Activated CD4-positive, alpha-beta memory T cell treated with anti-CD3 and anti-CD28 coated beads, Interleukin-2, amount 10 ng/mL, durations not matched to agents 7 days and 5 days (primary cell): ENCODE data around the gene LYZL2. TPM values are rescaled to one million over a fixed set of nuclear protein-coding genes. Genes with fewer than 3 reads are reported as not detected.
"Not testable (repeated sequence)": the region's sequence is repeated elsewhere in the genome, so short reads cannot be mapped to it uniquely, and the experiment has no call there.

ENCODE experiments used
- CTCF ChIA-PET: fragments of 350-600 bp; sonication (Branson Sonifier 250); formaldehyde crosslinking; loops from one replicate; lab custom pipeline; 2021; ENCODE audit warnings: antibody characterized with exemption, inconsistent platforms; lab: Charles Lee
- POLR2A ChIA-PET: fragments of 350-600 bp; sonication (Branson Sonifier 250); formaldehyde crosslinking; loops from one replicate; lab custom pipeline; 2021; ENCODE audit warnings: antibody characterized with exemption; lab: Charles Lee
- DNase-seq: peaks from one replicate; pipeline ENCODE4 v3.0.0-alpha.2; 2020
- H3K27ac Mint-ChIP-seq: one replicate; pipeline ENCODE4 v1.8.0; 2021; ENCODE audit warnings: mild to moderate bottlenecking, mixed read lengths
- H3K27me3 Mint-ChIP-seq: one replicate; pipeline ENCODE4 v1.8.0; 2021; ENCODE audit warnings: mixed read lengths
- H3K36me3 Mint-ChIP-seq: one replicate; pipeline ENCODE4 v1.8.0; 2021; ENCODE audit warnings: low read depth, mixed read lengths
- H3K4me1 Mint-ChIP-seq: one replicate; pipeline ENCODE4 v1.8.0; 2021; ENCODE audit warnings: mixed read lengths
- H3K4me3 Mint-ChIP-seq: one replicate; pipeline ENCODE4 v1.8.0; 2021; ENCODE audit warnings: mild to moderate bottlenecking, mixed read lengths
- H3K9me3 Mint-ChIP-seq: one replicate; pipeline ENCODE4 v1.8.0; 2021; ENCODE audit warnings: mixed read lengths
- total RNA-seq, 2 experiments: library from RNA; stranded (reverse); gene quantifications; one replicate each; pipeline ENCODE4 v1.2.3, GENCODE V29; 2021

LYZL2 gene
- total RNA-seq, result not detected

DNA sequence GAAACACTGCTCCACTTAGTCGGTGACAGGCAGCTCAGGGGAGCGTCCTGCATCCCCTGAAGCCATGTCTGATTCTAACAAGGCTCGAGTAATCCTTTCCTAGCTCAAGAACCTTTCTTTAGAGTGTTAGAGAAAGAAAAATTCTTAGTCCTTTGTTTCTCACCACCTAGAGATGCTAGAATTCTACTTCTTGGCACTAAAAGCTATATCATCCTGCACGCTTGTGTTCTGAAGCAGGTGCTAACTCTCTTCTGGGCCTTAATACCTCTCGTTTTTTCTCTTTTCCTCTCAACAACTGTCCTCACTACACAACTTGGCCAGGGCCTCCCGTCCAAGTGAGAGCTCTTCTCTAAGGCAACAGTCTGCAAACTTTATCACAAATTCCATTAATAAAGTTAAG is at the start of gene LYZL2:
Gene LYZL2 (minus strand): TSS at position 101 of the 400 bp plus-strand sequence. CDS start 2,838 bp downstream, outside the sequence.
- Mint-ChIP-seq H3K4me3 (no peak within 1 kb of the TSS), H3K27me3 (peaks cover 31% of the 10 kb centered on the region), H3K4me1 (peaks cover 7% of the 10 kb centered on the region), H3K36me3 (no peaks in the 10 kb centered on the region), H3K27ac (no peak within 1 kb of the TSS), H3K9me3 (no peaks in the 10 kb centered on the region)
- POLR2A ChIA-PET, result no interaction called here
- CTCF ChIA-PET, result interaction anchor here (0.8 to 2.2 kb wide), 2 partner anchors 10 to 21 kb away, joined by 3 to 15 read pairs; no protein-coding TSS in a partner anchor
- DNase-seq, result no peak

GRCh38 chr10:30677616-30678015 is 48.1 kb upstream of the LYZL2 start:
- H3K4me3 Mint-ChIP-seq, H3K27ac Mint-ChIP-seq, H3K27me3 Mint-ChIP-seq, POLR2A ChIA-PET, CTCF ChIA-PET: not testable (repeated sequence)
- H3K4me1 Mint-ChIP-seq, result peaks cover 57% of the 10 kb centered on the region
- DNase-seq, result peak; percentile 53
- H3K36me3 Mint-ChIP-seq, result peaks cover 40% of the 10 kb centered on the region
- peaks cover 17% of the 10 kb centered on the region for H3K9me3 Mint-ChIP-seq

DNA sequence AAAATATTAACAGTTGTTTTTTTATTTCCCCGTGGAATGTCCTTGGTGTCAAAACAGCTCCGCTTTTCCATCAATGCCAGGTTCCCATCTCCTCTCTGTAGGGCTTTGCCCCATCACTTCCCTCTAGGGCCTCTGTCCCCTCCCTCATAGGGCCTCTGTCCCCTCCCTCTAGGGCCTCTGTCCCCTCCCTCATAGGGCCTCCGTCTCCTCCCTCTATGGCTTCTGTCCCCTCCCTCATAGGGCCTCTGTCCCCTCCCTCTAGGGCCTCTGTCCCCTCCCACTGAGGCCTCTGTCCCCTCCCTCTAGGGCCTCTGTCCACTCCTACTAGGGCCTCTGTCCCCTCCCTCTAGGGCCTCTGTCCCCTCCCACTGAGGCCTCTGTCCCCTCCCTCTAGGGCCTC is 47.6 kb upstream of the LYZL2 start:
- Mint-ChIP-seq H3K36me3 (peaks cover 37% of the 10 kb centered on the region), H3K27ac (peak overlapping the region; percentile 22), H3K9me3 (peaks cover 17% of the 10 kb centered on the region), H3K4me1 (peaks cover 57% of the 10 kb centered on the region)
- CTCF ChIA-PET, DNase-seq, H3K4me3 Mint-ChIP-seq, H3K27me3 Mint-ChIP-seq, POLR2A ChIA-PET: not testable (repeated sequence)

DNA sequence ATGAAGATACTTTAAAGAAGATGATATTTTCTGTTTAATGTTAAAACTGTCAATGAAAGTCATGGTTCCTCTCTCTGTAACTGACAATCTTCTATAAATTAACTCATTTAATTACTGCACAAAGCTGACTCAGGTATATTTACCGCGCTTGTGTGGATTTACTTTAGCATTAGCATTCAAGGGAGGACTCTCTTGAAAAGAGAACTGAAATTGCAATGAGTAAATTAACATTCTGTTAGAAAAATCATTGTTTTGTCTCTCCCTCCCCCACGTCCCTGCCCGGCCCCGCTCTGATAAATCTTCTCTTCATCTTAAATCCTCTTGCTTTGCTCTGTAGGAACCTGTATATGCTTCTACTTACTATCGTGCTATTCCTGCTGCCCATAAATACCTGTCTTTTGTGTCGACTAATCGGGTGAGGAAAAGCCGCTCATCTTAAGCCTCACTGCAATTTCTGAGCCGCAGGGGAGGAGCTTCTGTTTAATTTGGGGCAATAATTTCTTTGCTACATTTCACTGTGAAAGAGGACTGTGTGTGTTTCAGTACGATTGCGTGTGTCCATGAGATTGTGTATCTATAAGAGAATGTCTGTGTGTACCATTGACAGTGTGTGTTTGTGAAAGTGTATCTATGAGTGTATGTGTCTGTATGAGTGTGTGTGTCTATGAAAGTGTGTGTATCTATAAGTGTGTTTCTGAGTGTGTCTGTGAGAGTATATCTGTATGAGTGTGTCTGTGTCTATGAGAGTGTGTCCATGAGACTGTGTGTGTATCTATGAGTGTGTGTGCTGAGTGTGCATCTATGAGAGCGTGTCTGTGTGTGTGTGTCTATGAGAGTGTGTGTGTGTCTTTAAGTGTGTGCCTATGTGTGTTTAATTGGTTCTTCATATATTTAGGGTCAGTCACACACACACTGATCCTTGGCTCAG is 46.5 kb upstream of the LYZL2 start:
- peaks cover 28% of the 10 kb centered on the region for H3K36me3 Mint-ChIP-seq
- H3K27ac Mint-ChIP-seq, result no peak overlapping the region
- ChIA-PET POLR2A (no interaction called here), CTCF (no interaction called here)
- no peak overlapping the region for H3K4me3 Mint-ChIP-seq
- H3K27me3 Mint-ChIP-seq, result no peaks in the 10 kb centered on the region
- no peak for DNase-seq
- peaks cover 53% of the 10 kb centered on the region for H3K4me1 Mint-ChIP-seq
- peaks cover 15% of the 10 kb centered on the region for H3K9me3 Mint-ChIP-seq

DNA sequence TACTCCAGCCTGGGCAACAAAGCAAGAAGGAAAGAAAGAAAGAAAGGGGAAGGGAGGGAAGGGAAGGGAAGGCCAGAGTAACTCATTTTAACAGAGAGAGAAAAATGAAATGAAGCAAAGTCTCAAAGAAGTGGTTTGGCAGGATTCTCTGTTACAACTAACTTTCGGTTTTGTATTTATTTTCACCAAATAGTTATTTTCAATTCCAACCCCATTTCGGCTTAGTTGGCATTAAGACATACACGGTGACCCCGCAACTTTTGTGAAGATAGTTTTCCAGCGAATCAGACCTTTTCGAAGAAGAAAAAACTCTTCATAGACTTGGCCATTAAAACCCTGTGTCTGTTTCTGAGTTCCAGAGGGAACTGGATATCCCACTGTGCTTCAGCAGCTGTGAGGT is 45.2 kb upstream of the LYZL2 start:
- Mint-ChIP-seq H3K27me3 (no peaks in the 10 kb centered on the region), H3K27ac (peak overlapping the region; percentile 59), H3K9me3 (peaks cover 9% of the 10 kb centered on the region), H3K4me3 (no peak overlapping the region), H3K36me3 (peaks cover 17% of the 10 kb centered on the region), H3K4me1 (peaks cover 50% of the 10 kb centered on the region)
- ChIA-PET POLR2A (no interaction called here), CTCF (no interaction called here)
- DNase-seq, result no peak

DNA sequence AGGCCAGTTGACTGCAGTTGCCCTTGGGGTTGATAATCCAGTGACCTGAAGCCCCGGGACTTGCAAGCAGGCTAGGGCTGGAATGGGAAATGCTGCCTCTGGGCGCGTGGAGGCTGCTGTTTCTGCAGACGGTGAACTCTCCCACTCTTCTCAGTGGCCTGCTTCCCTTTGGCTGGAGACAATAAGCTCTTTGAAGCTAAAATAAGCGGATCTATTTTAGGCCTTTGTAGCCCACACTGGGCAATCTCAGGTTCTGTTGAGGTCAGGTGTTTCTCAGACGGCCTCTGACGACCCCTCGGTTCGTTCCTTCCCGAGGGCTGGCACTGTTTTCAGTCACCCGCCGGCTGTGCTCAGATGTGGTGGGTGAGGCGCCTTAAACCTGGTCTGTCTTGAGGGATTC is 43.7 kb upstream of the LYZL2 start:
- peaks cover 37% of the 10 kb centered on the region for H3K4me1 Mint-ChIP-seq
- H3K4me3 Mint-ChIP-seq, CTCF ChIA-PET, H3K27me3 Mint-ChIP-seq, H3K27ac Mint-ChIP-seq, POLR2A ChIA-PET, H3K36me3 Mint-ChIP-seq, DNase-seq, H3K9me3 Mint-ChIP-seq: not testable (repeated sequence)

GRCh38 chr10:30672338-30672737 is 42.8 kb upstream of the LYZL2 start:
- peaks cover 34% of the 10 kb centered on the region for H3K4me1 Mint-ChIP-seq
- not testable (repeated sequence) for H3K9me3 Mint-ChIP-seq, H3K27me3 Mint-ChIP-seq, H3K27ac Mint-ChIP-seq, H3K36me3 Mint-ChIP-seq, H3K4me3 Mint-ChIP-seq, DNase-seq
- POLR2A ChIA-PET, result interaction anchor here (0.6 to 2.4 kb wide), 2 partner anchors 10 to 29 kb away, joined by 7 to 12 read pairs; no protein-coding TSS in a partner anchor
- CTCF ChIA-PET, result interaction anchor here (0.6 to 3.6 kb wide), 8 partner anchors 8 to 588 kb away, joined by 3 to 39 read pairs (median 7); no protein-coding TSS in a partner anchor

GRCh38 chr10:30671026-30671616 is 41.6 kb upstream of the LYZL2 start:
- Mint-ChIP-seq H3K4me3 (peak overlapping the region; percentile 46), H3K27me3 (peaks cover 7% of the 10 kb centered on the region), H3K27ac (no peak overlapping the region), H3K4me1 (peaks cover 34% of the 10 kb centered on the region), H3K36me3 (no peaks in the 10 kb centered on the region), H3K9me3 (no peaks in the 10 kb centered on the region)
- POLR2A ChIA-PET, result interaction anchor here (0.6 to 2.4 kb wide), 4 partner anchors 11 to 112 kb away, joined by 3 to 13 read pairs (median 8); no protein-coding TSS in a partner anchor
- peak; percentile 28 for DNase-seq
- CTCF ChIA-PET, result interaction anchor here (0.8 to 3.6 kb wide), 33 partner anchors 9 to 1137 kb away, joined by 3 to 39 read pairs (median 4); partner anchors contain the start of gene ZNF438

- POLR2A ChIA-PET, DNase-seq, H3K9me3 Mint-ChIP-seq, H3K4me3 Mint-ChIP-seq, H3K36me3 Mint-ChIP-seq, H3K27ac Mint-ChIP-seq: not testable (repeated sequence)
- CTCF ChIA-PET, result interaction anchor here (1.1 kb wide), 1 partner anchor 28 kb away, joined by 3 read pairs; no protein-coding TSS in a partner anchor
- Mint-ChIP-seq H3K4me1 (peaks cover 27% of the 10 kb centered on the region), H3K27me3 (peaks cover 11% of the 10 kb centered on the region)
Observed at GRCh38 chr10:30667982-30668381, 38.4 kb upstream of the LYZL2 start.

DNA sequence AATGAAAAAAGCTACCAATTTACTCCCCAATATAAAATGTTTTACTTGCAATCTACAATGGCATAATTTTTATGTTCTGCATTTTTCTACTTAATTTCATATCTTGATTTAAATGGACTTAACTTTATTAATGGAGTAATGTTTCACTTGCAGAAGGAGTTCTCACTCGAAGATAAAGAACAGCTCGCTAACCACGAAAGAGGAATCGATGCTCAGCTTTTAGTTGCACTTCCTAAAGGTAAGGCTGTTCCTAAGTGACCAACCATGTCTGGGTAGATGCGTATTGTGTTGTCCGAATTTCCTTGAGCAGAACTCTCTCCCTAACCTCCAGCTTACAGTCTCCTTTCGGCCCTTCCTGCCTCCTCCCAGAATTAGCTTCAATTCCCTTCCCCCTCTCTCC is 33.9 kb upstream of the LYZL2 start:
- POLR2A ChIA-PET, H3K27ac Mint-ChIP-seq, H3K9me3 Mint-ChIP-seq, H3K36me3 Mint-ChIP-seq, H3K4me1 Mint-ChIP-seq, DNase-seq, H3K4me3 Mint-ChIP-seq: not testable (repeated sequence)
- CTCF ChIA-PET, result interaction anchor here (0.8 kb wide), 1 partner anchor 72 kb away, joined by 3 read pairs; no protein-coding TSS in a partner anchor
- peaks cover 34% of the 10 kb centered on the region for H3K27me3 Mint-ChIP-seq

- no peaks in the 10 kb centered on the region for H3K9me3 Mint-ChIP-seq
- ChIA-PET CTCF (interaction anchor here (0.8 to 3.6 kb wide), 2 partner anchors 8 to 72 kb away, joined by 3 to 13 read pairs; no protein-coding TSS in a partner anchor), POLR2A (no interaction called here)
- peaks cover 38% of the 10 kb centered on the region for H3K27me3 Mint-ChIP-seq
- no peak for DNase-seq
- H3K36me3 Mint-ChIP-seq, result no peaks in the 10 kb centered on the region
- peaks cover 3% of the 10 kb centered on the region for H3K4me1 Mint-ChIP-seq
- H3K27ac Mint-ChIP-seq, result no peak overlapping the region
- H3K4me3 Mint-ChIP-seq, result no peak overlapping the region
Observed at GRCh38 chr10:30662814-30663213, 33.3 kb upstream of the LYZL2 start.

GRCh38 chr10:30660314-30660713 is 30.8 kb upstream of the LYZL2 start:
- H3K27ac Mint-ChIP-seq, DNase-seq, H3K4me1 Mint-ChIP-seq, H3K36me3 Mint-ChIP-seq, H3K4me3 Mint-ChIP-seq, H3K9me3 Mint-ChIP-seq, POLR2A ChIA-PET: not testable (repeated sequence)
- peaks cover 54% of the 10 kb centered on the region for H3K27me3 Mint-ChIP-seq
- CTCF ChIA-PET, result interaction anchor here (0.6 to 3.6 kb wide), 3 partner anchors 10 to 23 kb away, joined by 3 to 13 read pairs (median 10); no protein-coding TSS in a partner anchor

GRCh38 chr10:30656233-30656632 is 26.7 kb upstream of the LYZL2 start:
- ChIA-PET CTCF (interaction anchor here (1.4 to 2.1 kb wide), 2 partner anchors 13 to 16 kb away, joined by 5 to 6 read pairs; no protein-coding TSS in a partner anchor), POLR2A (no interaction called here)
- Mint-ChIP-seq H3K36me3 (no peaks in the 10 kb centered on the region), H3K27me3 (peaks cover 59% of the 10 kb centered on the region), H3K4me3 (no peak overlapping the region), H3K4me1 (no peaks in the 10 kb centered on the region), H3K9me3 (no peaks in the 10 kb centered on the region), H3K27ac (no peak overlapping the region)
- no peak for DNase-seq
